Stimulated activated naive CD8-positive, alpha-beta T cell treated with anti-CD3 and anti-CD28 coated beads, Interleukin-15, amount 100 ng/mL, for 72 hours (primary cell): ENCODE measurements around the gene YPEL2.
A peak's percentile ranks its signal among the peaks of the same experiment; 100 is the strongest.
"Not testable (repeated sequence)": the region's sequence is repeated elsewhere in the genome, so short reads cannot be mapped to it uniquely, and the experiment has no call there.

Experiments used
- ATAC-seq: fragments of 150-1000 bp; cut with Tn5 transposase; 2 replicates; pipeline ENCODE4 v1.10.0; 2021; ENCODE audit warnings: mild to moderate bottlenecking, moderate library complexity
- DNase-seq, 2 donors: peaks; one replicate each; pipeline ENCODE4 v3.0.0; 2021 to 2022
- H3K27ac Mint-ChIP-seq, 2 donors: one replicate each; pipeline ENCODE4 v1.8.0; 2022; ENCODE audit warnings: mild to moderate bottlenecking in 2 of 2, mixed read lengths in 2 of 2, moderate library complexity in 2 of 2
- H3K27me3 Mint-ChIP-seq: one replicate; pipeline ENCODE4 v1.8.0; 2022; ENCODE audit warnings: mixed read lengths
- H3K4me1 Mint-ChIP-seq: one replicate; pipeline ENCODE4 v1.8.0; 2022; ENCODE audit warnings: mild to moderate bottlenecking, mixed read lengths
- H3K4me3 Mint-ChIP-seq, 2 donors: one replicate each; pipeline ENCODE4 v1.8.0; 2022; ENCODE audit warnings: mild to moderate bottlenecking in 2 of 2, mixed read lengths in 2 of 2, moderate library complexity in 1 of 2
- H3K9me3 Mint-ChIP-seq, 2 donors: one replicate each; pipeline ENCODE4 v1.8.0; 2022; ENCODE audit warnings: mixed read lengths in 2 of 2

Gene YPEL2

GRCh38 chr17:59399914-59400313 lies 68.5 kb downstream of the YPEL2 start:
- DNase-seq (no peak), ATAC-seq (no peak)
- Mint-ChIP-seq H3K27ac (peak overlapping the region in 1 of 2 donors; percentile 54), H3K9me3 (no peaks in the 10 kb centered on the region), H3K4me3 (no peak overlapping the region), H3K4me1 (peaks cover 8% of the 10 kb centered on the region), H3K27me3 (no peaks in the 10 kb centered on the region)

- Mint-ChIP-seq H3K27me3 (no peaks in the 10 kb centered on the region), H3K9me3 (no peaks in the 10 kb centered on the region), H3K27ac (no peak overlapping the region), H3K4me1 (peaks cover 8% of the 10 kb centered on the region), H3K4me3 (no peak overlapping the region)
- ATAC-seq (no peak), DNase-seq (no peak)
Observed at GRCh38 chr17:59400858-59401257, 69.4 kb downstream of the YPEL2 start.

DNA sequence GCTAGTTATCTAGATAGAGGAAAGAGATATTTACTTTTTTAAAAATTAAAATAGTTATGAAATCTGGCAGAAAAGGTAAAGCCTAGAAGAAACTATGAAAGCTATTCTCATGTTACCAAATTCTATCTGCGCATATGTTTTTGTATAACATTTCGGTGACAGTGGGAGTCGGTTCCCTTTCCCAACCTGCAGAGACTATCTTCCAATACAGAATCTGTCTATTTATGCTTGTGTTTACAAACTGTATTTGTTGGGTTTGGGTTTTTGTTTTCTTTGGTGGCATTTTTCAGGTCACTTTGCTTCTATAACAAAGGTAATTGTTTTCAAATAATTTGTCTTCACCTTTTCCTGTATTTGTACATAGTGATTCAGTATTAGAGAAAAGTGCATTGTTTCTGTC lies 69.8 kb downstream of the YPEL2 start:
- Mint-ChIP-seq H3K9me3 (no peaks in the 10 kb centered on the region), H3K4me1 (peaks cover 8% of the 10 kb centered on the region), H3K27ac (no peak overlapping the region), H3K27me3 (no peaks in the 10 kb centered on the region), H3K4me3 (no peak overlapping the region)
- DNase-seq (no peak), ATAC-seq (no peak)

DNA sequence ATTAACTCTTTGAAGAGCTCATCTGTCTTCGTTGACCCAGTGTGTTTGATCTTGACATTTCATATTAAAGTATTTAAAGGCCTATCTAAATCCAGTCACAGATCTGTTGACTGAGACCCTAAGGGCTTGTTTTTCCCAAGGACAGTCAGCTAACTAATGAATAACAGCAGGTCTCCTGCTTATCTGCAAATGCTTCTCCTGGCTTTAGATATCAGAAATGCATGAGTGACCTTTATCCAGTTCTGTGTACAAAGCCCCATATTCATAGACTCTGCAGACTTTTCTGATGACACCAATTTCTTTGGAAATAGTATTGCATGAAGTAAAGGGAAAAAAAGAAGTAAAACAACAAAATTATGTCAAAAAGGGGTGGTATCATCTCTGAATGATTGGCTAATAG lies 70.3 kb downstream of the YPEL2 start:
- DNase-seq (no peak), ATAC-seq (no peak)
- Mint-ChIP-seq H3K27me3 (no peaks in the 10 kb centered on the region), H3K4me1 (peaks cover 8% of the 10 kb centered on the region), H3K27ac (no peak overlapping the region), H3K4me3 (no peak overlapping the region), H3K9me3 (no peaks in the 10 kb centered on the region)

GRCh38 chr17:59402760-59403159 lies 71.3 kb downstream of the YPEL2 start:
- Mint-ChIP-seq H3K9me3 (no peaks in the 10 kb centered on the region), H3K27me3 (no peaks in the 10 kb centered on the region), H3K4me3 (no peak overlapping the region), H3K4me1 (peaks cover 8% of the 10 kb centered on the region), H3K27ac (no peak overlapping the region)
- DNase-seq (no peak), ATAC-seq (no peak)

- no peaks in the 10 kb centered on the region for H3K27me3 Mint-ChIP-seq
- ATAC-seq (no peak), DNase-seq (no peak)
- H3K9me3 Mint-ChIP-seq: no peaks in the 10 kb centered on the region
- H3K4me1 Mint-ChIP-seq: peaks cover 3% of the 10 kb centered on the region
- H3K27ac Mint-ChIP-seq: no peak overlapping the region
- no peak overlapping the region for H3K4me3 Mint-ChIP-seq
Observed at GRCh38 chr17:59404471-59404870, 73.0 kb downstream of the YPEL2 start.

GRCh38 chr17:59405944-59406705 lies 74.7 kb downstream of the YPEL2 start:
- ATAC-seq (no peak), DNase-seq (no peak)
- Mint-ChIP-seq H3K27ac (no peak overlapping the region), H3K4me3 (no peak overlapping the region), H3K9me3 (peaks cover 0 to 6% of the 10 kb centered on the region in 2 donors), H3K4me1 (no peaks in the 10 kb centered on the region), H3K27me3 (no peaks in the 10 kb centered on the region)

- DNase-seq (no peak), ATAC-seq (no peak)
- H3K9me3 Mint-ChIP-seq: peaks cover 0 to 6% of the 10 kb centered on the region in 2 donors
- H3K27ac Mint-ChIP-seq: no peak overlapping the region
- no peak overlapping the region for H3K4me3 Mint-ChIP-seq
- no peaks in the 10 kb centered on the region for H3K27me3 Mint-ChIP-seq
- no peaks in the 10 kb centered on the region for H3K4me1 Mint-ChIP-seq
Observed at GRCh38 chr17:59406808-59407381, 75.4 kb downstream of the YPEL2 start.

- DNase-seq (no peak), ATAC-seq (no peak)
- no peak overlapping the region for H3K4me3 Mint-ChIP-seq
- peaks cover 12% of the 10 kb centered on the region for H3K4me1 Mint-ChIP-seq
- peaks cover 0 to 6% of the 10 kb centered on the region in 2 donors for H3K9me3 Mint-ChIP-seq
- no peak overlapping the region for H3K27ac Mint-ChIP-seq
- H3K27me3 Mint-ChIP-seq: no peaks in the 10 kb centered on the region
Observed at GRCh38 chr17:59409336-59410048, 78.0 kb downstream of the YPEL2 start.

DNA sequence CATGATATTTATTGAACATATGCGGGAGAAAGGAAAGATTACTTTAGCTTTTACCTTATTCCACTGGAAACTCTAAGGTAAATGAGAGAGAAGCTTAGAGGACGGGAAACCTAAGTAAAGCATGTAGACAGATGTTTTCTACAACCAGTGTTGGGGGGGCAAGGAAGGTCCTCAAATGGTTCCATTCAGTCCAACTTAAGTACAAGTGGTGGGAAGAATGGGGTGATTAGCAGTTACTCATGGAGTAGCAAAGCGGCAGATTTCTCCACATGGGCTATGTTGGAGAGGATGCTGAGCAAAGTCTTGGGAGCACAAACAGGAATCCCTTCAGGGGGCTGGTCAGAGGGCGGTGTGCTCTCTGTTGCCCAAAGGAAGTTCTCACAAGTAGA lies 78.6 kb downstream of the YPEL2 start:
- H3K4me1 Mint-ChIP-seq: peaks cover 17% of the 10 kb centered on the region
- no peak overlapping the region for H3K27ac Mint-ChIP-seq
- ATAC-seq (no peak), DNase-seq (no peak)
- no peak overlapping the region for H3K4me3 Mint-ChIP-seq
- H3K27me3 Mint-ChIP-seq: no peaks in the 10 kb centered on the region
- peaks cover 0 to 6% of the 10 kb centered on the region in 2 donors for H3K9me3 Mint-ChIP-seq

DNA sequence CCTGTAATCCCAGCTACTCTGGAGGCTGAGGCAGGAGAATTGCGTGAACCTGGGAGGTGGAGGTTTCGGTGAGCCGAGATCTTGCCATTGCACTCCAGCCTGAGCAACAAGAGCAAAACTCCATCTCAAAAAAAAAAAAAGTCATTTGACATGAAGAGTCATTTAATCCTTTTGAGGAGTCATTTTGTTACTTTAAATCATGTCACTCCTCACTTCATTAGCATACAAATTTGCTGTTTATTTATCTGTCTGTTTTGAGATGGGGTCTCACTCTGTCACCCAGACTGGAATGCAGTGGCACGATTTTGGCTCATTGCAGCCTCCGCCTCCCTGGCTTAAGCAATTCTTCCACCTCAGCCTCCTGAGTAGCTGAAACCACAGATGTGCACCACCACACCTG lies 81.0 kb downstream of the YPEL2 start:
- H3K27me3 Mint-ChIP-seq, H3K9me3 Mint-ChIP-seq, DNase-seq, H3K27ac Mint-ChIP-seq, H3K4me3 Mint-ChIP-seq: not testable (repeated sequence)
- peak; percentile 37 for ATAC-seq
- H3K4me1 Mint-ChIP-seq: peaks cover 40% of the 10 kb centered on the region

- H3K27ac Mint-ChIP-seq: peak overlapping the region; percentile 17 to 69
- peak overlapping the region in 1 of 2 donors; percentile 51 for H3K4me3 Mint-ChIP-seq
- H3K4me1 Mint-ChIP-seq: peaks cover 42% of the 10 kb centered on the region
- DNase-seq: no peak
- peak; percentile 40 for ATAC-seq
- H3K9me3 Mint-ChIP-seq: peaks cover 0 to 6% of the 10 kb centered on the region in 2 donors
- no peaks in the 10 kb centered on the region for H3K27me3 Mint-ChIP-seq
Observed at GRCh38 chr17:59413014-59413766, 81.7 kb downstream of the YPEL2 start.

- Mint-ChIP-seq H3K9me3 (no peaks in the 10 kb centered on the region), H3K4me1 (peaks cover 47% of the 10 kb centered on the region), H3K27ac (no peak overlapping the region), H3K4me3 (no peak overlapping the region), H3K27me3 (no peaks in the 10 kb centered on the region)
- ATAC-seq: no peak
- no peak for DNase-seq
Observed at GRCh38 chr17:59415397-59415796, 83.9 kb downstream of the YPEL2 start.

GRCh38 chr17:59416184-59416583 lies 84.7 kb downstream of the YPEL2 start:
- H3K27me3 Mint-ChIP-seq: no peaks in the 10 kb centered on the region
- ATAC-seq: peak; percentile 70
- no peaks in the 10 kb centered on the region for H3K9me3 Mint-ChIP-seq
- peaks cover 47% of the 10 kb centered on the region for H3K4me1 Mint-ChIP-seq
- DNase-seq: no peak
- H3K27ac Mint-ChIP-seq: peak overlapping the region; percentile 37 to 62
- H3K4me3 Mint-ChIP-seq: peak overlapping the region in 1 of 2 donors; percentile 3

GRCh38 chr17:59417452-59417851 lies 86.0 kb downstream of the YPEL2 start:
- H3K27ac Mint-ChIP-seq: no peak overlapping the region
- ATAC-seq: no peak
- peaks cover 47% of the 10 kb centered on the region for H3K4me1 Mint-ChIP-seq
- H3K9me3 Mint-ChIP-seq: no peaks in the 10 kb centered on the region
- no peak overlapping the region for H3K4me3 Mint-ChIP-seq
- DNase-seq: no peak
- H3K27me3 Mint-ChIP-seq: no peaks in the 10 kb centered on the region
